Stimulated activated CD4-positive, alpha-beta T cell treated with anti-CD3 and anti-CD28 coated beads, Interleukin-1b, Interleukin-23, amount 100 ng/mL, for 48 hours (primary cell): ENCODE measurements around the gene RELB.
A peak's percentile ranks its signal among the peaks of the same experiment; 100 is the strongest.

Source experiments
- DNase-seq: peaks from one replicate; pipeline ENCODE4 v3.0.0-alpha.2; 2020

Gene RELB

GRCh38 chr19:45061965-45062364 lies 60.7 kb downstream of the RELB start:
- no peak for DNase-seq

- no peak for DNase-seq
Observed at GRCh38 chr19:45063851-45064801, 62.9 kb downstream of the RELB start.

- DNase-seq = no peak
Observed at GRCh38 chr19:45066921-45067661, 65.8 kb downstream of the RELB start.

GRCh38 chr19:45068041-45068440 lies 66.8 kb downstream of the RELB start:
- no peak for DNase-seq

- DNase-seq = no peak
Observed at GRCh38 chr19:45069056-45069455, 67.8 kb downstream of the RELB start.

GRCh38 chr19:45070214-45070613 lies 69.0 kb downstream of the RELB start:
- no peak for DNase-seq

GRCh38 chr19:45070861-45071544 lies 69.7 kb downstream of the RELB start:
- no peak for DNase-seq

- DNase-seq = no peak
Observed at GRCh38 chr19:45071545-45071938, 70.3 kb downstream of the RELB start.

- DNase-seq = no peak
Observed at GRCh38 chr19:45071969-45072790, 70.9 kb downstream of the RELB start.

- no peak for DNase-seq
Observed at GRCh38 chr19:45074744-45075300, 73.6 kb downstream of the RELB start.

- peak; percentile 28 for DNase-seq
Observed at GRCh38 chr19:45075301-45076028, 74.2 kb downstream of the RELB start.

GRCh38 chr19:45076029-45076850 lies 75.0 kb downstream of the RELB start, which contains the start of gene ZNF296:
TSS of gene ZNF296 (minus strand) at chr19:45076478. CDS start at chr19:45076373, 105 bp downstream.
- peak; percentile 82 for DNase-seq

GRCh38 chr19:45076851-45077730 lies 75.8 kb downstream of the RELB start:
- DNase-seq = no peak

- DNase-seq = no peak
Observed at GRCh38 chr19:45078390-45079062, 77.3 kb downstream of the RELB start.

- peak; percentile 86 for DNase-seq
Observed at GRCh38 chr19:45079063-45079910, 78.0 kb downstream of the RELB start, which contains the start of gene GEMIN7. TSS of gene GEMIN7 (plus strand) at chr19:45079260. CDS start at chr19:45090115, 10,855 bp downstream.

GRCh38 chr19:45079911-45080370 lies 78.7 kb downstream of the RELB start:
- no peak for DNase-seq

GRCh38 chr19:45082170-45082569 lies 80.9 kb downstream of the RELB start:
- DNase-seq = no peak
